ENCODE measurements around the gene NUDT8. TPM values are rescaled to one million over a fixed set of nuclear protein-coding genes. Genes with fewer than 3 reads are reported as not detected.

Gene NUDT8
- total and polyA plus RNA-seq, 10 of the 15 experiments (the other 5 are each of a cell fraction or from before 2014, with no cell fraction given): 0.32 to 18.2 (median 9.8) TPM

GRCh38 chr11:67581469-67581868, 48.3 kb downstream of the NUDT8 start (continued):
- TF ChIP-seq IRF5 (IDR thresholded peaks at IDR 0.05; ENCODE audit: borderline replicate concordance): no peak
- no peak for TF ChIP-seq STAT3 (IDR thresholded peaks at IDR 0.05; ENCODE audit: low read depth, low read length)

- no peak overlapping the region for H3K4me3 ChIP-seq
- intact Hi-C loops (cut with micrococcal nuclease; ENCODE audit: unreplicated experiment): loop anchor here (5.0 kb wide), 1 partner anchor 71 kb away; the partner anchor contains the start of genes CDK2AP2 and PITPNM1
- H3K27me3 ChIP-seq (replicated peaks in 1 of 2; ENCODE audit: control insufficient read depth in 2 of 2, insufficient read depth in 2 of 2, low read length in 1 of 2): peaks cover 0 to 1% of the 10 kb centered on the region in 2 experiments; a peak in 2 of 4 replicates
- CTCF ChIA-PET: interaction anchor here (0.7 to 3.6 kb wide), 13 partner anchors 9 to 214 kb away, joined by 3 to 26 read pairs (median 6); partner anchors contain the start of genes NUDT8 and TBX10
- POLR2A ChIA-PET: interaction anchor here (0.9 kb wide), 1 partner anchor 92 kb away, joined by 3 read pairs; no protein-coding TSS in a partner anchor
- SMC1A ChIA-PET (ENCODE audit: uncharacterized antibody, unreplicated experiment): interaction anchor here (1.6 to 3.8 kb wide), 2 partner anchors 38 to 81 kb away, joined by 3 to 21 read pairs; no protein-coding TSS in a partner anchor
- in situ Hi-C loops (cut with MboI): no loop called here
- RAD21 ChIA-PET (ENCODE audit: unreplicated experiment): interaction anchor here (2.4 to 3.0 kb wide), 2 partner anchors 51 to 82 kb away, joined by 10 to 25 read pairs; partner anchors contain the start of gene NUDT8
- H3K27ac ChIP-seq (ENCODE audit: control insufficient read depth, insufficient read depth): no peak overlapping the region
- DNase-seq (ENCODE audit: low read depth, low spot score): no peak
- H2AFZ ChIP-seq (ENCODE audit: control insufficient read depth, low read depth, low read length): no peak overlapping the region
- H3K79me2 ChIP-seq (ENCODE audit: control insufficient read depth, insufficient read depth, low read length): peaks cover 4% of the 10 kb centered on the region
- no peak for FAIRE-seq
- no peaks in the 10 kb centered on the region for H3K9me3 ChIP-seq (replicated peaks; ENCODE audit: control insufficient read depth, insufficient read depth, low read length)
- H3K4me1 ChIP-seq (ENCODE audit: control insufficient read depth, insufficient read depth, low read length): peaks cover 19% of the 10 kb centered on the region
- no peak overlapping the region for H3K4me2 ChIP-seq (ENCODE audit: control insufficient read depth, insufficient read depth)
- H3K9ac ChIP-seq (ENCODE audit: control insufficient read depth, insufficient read depth, low read length): no peak overlapping the region
- no peak for ATAC-seq
- H3K36me3 ChIP-seq (ENCODE audit: control insufficient read depth in 2 of 2, insufficient read depth in 2 of 2, low read length in 1 of 2): no peaks in the 10 kb centered on the region
- WGBS (ENCODE audit: insufficient coverage, insufficient replicate concordance, low lambda C conversion rate, missing lambda C conversion rate): 34% methylated on average over 6 of the region's 6 CpGs
- H4K20me1 ChIP-seq (ENCODE audit: control insufficient read depth, insufficient read depth): no peaks in the 10 kb centered on the region
- BruUV-seq (replicated peaks): no TSS peak
- TF ChIP-seq ETV6 (conservative IDR thresholded peaks at IDR 0.05 in 1 of 2, IDR thresholded peaks at IDR 0.05 in 1 of 2; ENCODE audit: borderline replicate concordance in 1 of 2, low read depth in 1 of 2): no peak
- no peak for TF ChIP-seq SMC3 (IDR thresholded peaks at IDR 0.05; ENCODE audit: borderline replicate concordance, low read length)
- no peak for TF ChIP-seq NBN (IDR thresholded peaks at IDR 0.05)
- no peak for TF ChIP-seq ZBTB33 (IDR thresholded peaks at IDR 0.05)
- TF ChIP-seq ZZZ3 (IDR thresholded peaks at IDR 0.05; ENCODE audit: control insufficient read depth, insufficient read length, low read depth): no peak
- no peak for TF ChIP-seq PRDM15 (CRISPR knock-in tag; IDR thresholded peaks at IDR 0.05)
- no peak for TF ChIP-seq ZNF274 (IDR thresholded peaks at IDR 0.05; ENCODE audit: insufficient read depth, insufficient read length)
- no peak for TF ChIP-seq BCLAF1 (IDR thresholded peaks at IDR 0.05)
- TF ChIP-seq WRNIP1 (IDR thresholded peaks at IDR 0.05; ENCODE audit: borderline replicate concordance, low read depth, low read length): no peak
These were observed 51.8 kb downstream of the NUDT8 start for GRCh38 chr11:67577951-67578350.
